ENCODE results near the gene POLR2A.

POLR2A gene

GRCh38 chr17:7538891-7539545 is 54.9 kb downstream of the POLR2A start:
- no peak overlapping the region for H3K4me3 ChIP-seq (ENCODE audit: low read length in 2 of 2)
- no peak overlapping the region for H3K27ac ChIP-seq (ENCODE audit: low read length)
- H3K4me1 ChIP-seq (ENCODE audit: control insufficient read depth, insufficient read depth, low read length), result no peaks in the 10 kb centered on the region
- H3K27me3 ChIP-seq (ENCODE audit: control insufficient read depth in 1 of 2, insufficient read depth in 2 of 2, low read length in 2 of 2), result peaks cover 0 to 3% of the 10 kb centered on the region in 2 donors
- peaks cover 0 to 5% of the 10 kb centered on the region in 2 donors for H3K9me3 ChIP-seq (ENCODE audit: control insufficient read depth in 2 of 2, low read length in 2 of 2)
- no peak overlapping the region for H3K9ac ChIP-seq (ENCODE audit: low read length in 2 of 2)
- H3K36me3 ChIP-seq (ENCODE audit: control insufficient read depth in 2 of 2, insufficient read depth in 2 of 2, low read length in 2 of 2), result no peaks in the 10 kb centered on the region

- Histone ChIP-seq H3K9ac (ENCODE audit: low read length in 2 of 2) (no peak overlapping the region), H3K27me3 (ENCODE audit: control insufficient read depth in 1 of 2, insufficient read depth in 2 of 2, low read length in 2 of 2) (peaks cover 0 to 3% of the 10 kb centered on the region in 2 donors), H3K9me3 (ENCODE audit: control insufficient read depth in 2 of 2, low read length in 2 of 2) (peaks cover 0 to 5% of the 10 kb centered on the region in 2 donors), H3K27ac (ENCODE audit: low read length) (no peak overlapping the region), H3K36me3 (ENCODE audit: control insufficient read depth in 2 of 2, insufficient read depth in 2 of 2, low read length in 2 of 2) (no peaks in the 10 kb centered on the region), H3K4me1 (ENCODE audit: control insufficient read depth, insufficient read depth, low read length) (no peaks in the 10 kb centered on the region), H3K4me3 (ENCODE audit: low read length in 2 of 2) (no peak overlapping the region)
Observed at GRCh38 chr17:7541074-7541621, 57.0 kb downstream of the POLR2A start.

- Histone ChIP-seq H3K27ac (ENCODE audit: low read length) (no peak overlapping the region), H3K36me3 (ENCODE audit: control insufficient read depth in 2 of 2, insufficient read depth in 2 of 2, low read length in 2 of 2) (no peaks in the 10 kb centered on the region), H3K27me3 (ENCODE audit: control insufficient read depth in 1 of 2, insufficient read depth in 2 of 2, low read length in 2 of 2) (no peaks in the 10 kb centered on the region), H3K4me3 (ENCODE audit: low read length in 2 of 2) (no peak overlapping the region), H3K4me1 (ENCODE audit: control insufficient read depth, insufficient read depth, low read length) (peaks cover 15% of the 10 kb centered on the region), H3K9me3 (ENCODE audit: control insufficient read depth in 2 of 2, low read length in 2 of 2) (no peaks in the 10 kb centered on the region), H3K9ac (ENCODE audit: low read length in 2 of 2) (no peak overlapping the region)
Observed at GRCh38 chr17:7544911-7545310, 60.7 kb downstream of the POLR2A start.

- Histone ChIP-seq H3K4me3 (ENCODE audit: low read length in 2 of 2) (peak within 1 kb of the TSS; percentile 60 to 93), H3K36me3 (ENCODE audit: control insufficient read depth in 2 of 2, insufficient read depth in 2 of 2, low read length in 2 of 2) (peaks cover 2 to 11% of the 10 kb centered on the region in 2 donors), H3K4me1 (ENCODE audit: control insufficient read depth, insufficient read depth, low read length) (peaks cover 22% of the 10 kb centered on the region), H3K9ac (ENCODE audit: low read length in 2 of 2) (peak within 1 kb of the TSS; percentile 70 to 89), H3K9me3 (ENCODE audit: control insufficient read depth in 2 of 2, low read length in 2 of 2) (no peaks in the 10 kb centered on the region), H3K27me3 (ENCODE audit: control insufficient read depth in 1 of 2, insufficient read depth in 2 of 2, low read length in 2 of 2) (no peaks in the 10 kb centered on the region), H3K27ac (ENCODE audit: low read length) (peak within 1 kb of the TSS; percentile 82)
Observed at GRCh38 chr17:7548585-7549400, 64.6 kb downstream of the POLR2A start, which contains the start of gene TNFSF12. Gene TNFSF12 (plus strand): TSS chr17:7549058. CDS start chr17:7549154, 96 bp downstream.
